NCI-H2227 (cell line): ENCODE results near the gene YAP1.

Experiments
- DNase-seq: peaks from one replicate; lab custom pipeline; 2025; ENCODE audit not compliant: unreplicated experiment; lab: John Stamatoyannopoulos, UW

YAP1 gene

DNA sequence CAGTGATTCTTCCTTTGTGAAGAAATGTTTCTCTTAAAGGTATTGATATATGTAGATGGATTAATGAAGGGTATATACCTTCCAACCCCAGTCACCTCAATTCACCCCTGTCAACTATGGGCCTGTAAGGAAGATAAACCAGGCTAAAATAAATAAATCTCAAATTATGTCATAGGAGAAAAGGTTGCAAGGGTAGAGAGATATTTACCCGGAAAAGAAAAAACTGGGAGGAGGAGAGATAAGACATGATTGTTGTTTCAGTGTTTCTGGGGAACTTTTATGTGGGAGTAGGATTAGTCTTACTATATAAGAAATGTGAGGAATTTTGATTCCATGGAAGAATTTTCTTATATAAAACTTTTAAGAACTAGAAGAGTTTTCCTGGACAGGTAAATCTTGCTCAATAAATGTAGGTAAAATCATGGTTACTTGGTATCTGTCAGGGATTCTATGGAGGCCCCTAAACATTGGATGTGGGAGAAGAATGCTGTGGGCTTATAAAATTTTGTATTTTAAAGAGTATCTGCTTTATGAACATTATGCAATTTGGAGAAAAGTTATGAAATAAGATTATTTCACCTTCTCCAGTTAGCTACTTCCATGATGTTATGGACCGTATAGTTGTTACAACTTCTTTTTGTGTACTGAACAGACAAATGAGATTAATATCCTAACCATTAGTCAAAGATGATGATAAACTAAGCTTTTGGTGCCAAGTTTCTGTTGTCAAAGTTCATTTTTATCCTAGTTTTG is 6.4 kb downstream of the YAP1 start:
- DNase-seq, result no peak

DNA sequence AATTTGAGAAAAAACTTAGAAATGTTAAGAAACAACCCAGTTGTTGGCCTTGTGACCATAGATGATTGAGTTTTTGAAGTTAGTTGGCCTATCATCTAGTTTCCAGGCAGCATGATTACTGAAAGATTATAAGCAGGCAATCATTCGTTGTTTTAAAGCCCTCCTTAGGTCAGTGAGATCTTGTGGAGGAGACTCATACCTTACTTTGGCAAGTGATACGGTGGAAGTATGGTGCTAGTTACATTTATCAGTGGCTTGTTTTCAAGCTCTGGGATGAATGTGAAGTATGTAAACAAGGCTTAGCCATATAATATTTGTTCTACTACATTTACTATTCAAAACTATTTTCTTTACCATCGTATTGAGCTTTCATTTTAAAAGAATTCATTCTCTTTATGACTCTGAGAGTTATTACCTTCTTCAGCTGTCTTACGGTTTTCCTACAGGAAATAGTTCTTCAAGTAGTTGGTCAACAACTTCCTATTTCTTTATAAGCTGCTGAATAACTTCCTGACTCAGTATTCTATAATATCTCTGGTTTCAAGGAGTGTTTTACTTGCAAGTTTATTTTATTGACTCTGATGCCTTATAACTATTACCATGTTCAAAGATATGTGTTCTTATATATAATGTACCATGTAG is 7.3 kb downstream of the YAP1 start:
- DNase-seq, result no peak

DNA sequence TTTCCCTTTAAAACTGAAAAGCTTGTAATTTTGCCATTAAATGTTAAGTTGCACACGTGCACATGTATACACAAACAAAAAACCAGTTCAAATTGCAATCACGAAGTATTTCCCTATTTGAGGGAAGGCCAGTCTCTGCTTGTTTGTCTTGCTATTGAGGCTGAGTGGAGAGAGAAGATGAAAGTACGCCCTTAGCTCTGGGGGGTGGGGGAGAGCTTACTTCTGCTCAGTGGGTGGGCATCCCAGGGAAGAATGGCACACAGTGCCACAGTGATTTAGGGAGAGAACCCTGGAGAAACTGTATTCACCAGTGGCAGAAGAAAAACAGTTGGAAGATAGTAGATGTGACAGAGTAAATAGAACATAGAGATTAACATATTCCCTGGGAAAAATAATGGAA is 8.7 kb downstream of the YAP1 start:
- DNase-seq, result no peak

DNA sequence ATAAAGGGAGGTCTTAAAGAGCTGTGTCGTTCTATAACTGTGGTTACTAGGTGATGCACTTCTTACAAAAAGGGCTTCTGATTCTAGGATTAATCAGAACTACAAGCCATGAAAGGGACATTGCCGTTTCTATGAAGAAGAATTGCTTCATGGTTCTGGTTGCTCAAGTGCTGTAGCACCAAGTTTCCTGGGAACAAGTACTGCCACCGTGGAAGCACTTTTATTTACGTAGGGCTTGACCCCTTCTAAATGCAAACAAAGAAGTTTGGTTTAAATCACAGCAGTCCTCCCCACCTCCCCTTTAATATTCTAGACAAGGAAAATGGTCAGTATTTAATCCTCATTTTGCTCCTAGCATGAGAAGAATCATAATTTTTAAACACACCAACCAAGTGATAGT is 9.8 kb downstream of the YAP1 start:
- DNase-seq, result no peak

DNA sequence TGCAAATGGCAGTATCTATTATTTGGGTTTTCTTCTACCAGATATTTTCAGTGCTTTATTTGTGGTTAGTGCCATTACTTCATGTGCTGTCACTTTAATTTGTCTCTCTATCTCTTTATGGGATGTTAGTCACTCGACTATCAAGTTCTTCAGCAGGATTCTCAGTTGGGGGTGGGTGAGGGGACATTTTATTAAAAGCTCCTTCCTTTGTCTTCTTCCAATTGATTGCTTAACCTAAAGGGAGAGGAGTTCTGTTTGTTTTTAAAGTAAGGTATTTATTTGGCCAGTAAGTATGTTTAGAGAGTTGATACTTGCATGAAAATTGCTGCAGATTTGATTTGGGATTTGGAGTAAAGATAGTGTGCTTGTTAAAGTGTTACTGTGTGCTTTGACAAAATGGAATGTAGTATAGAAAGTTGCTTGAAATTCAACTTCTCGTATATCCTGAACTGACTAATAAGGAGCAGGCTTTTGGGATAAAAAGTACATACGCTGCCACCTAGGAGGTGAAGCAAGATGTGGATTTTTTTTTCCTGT is 10.3 kb downstream of the YAP1 start:
- no peak for DNase-seq

DNA sequence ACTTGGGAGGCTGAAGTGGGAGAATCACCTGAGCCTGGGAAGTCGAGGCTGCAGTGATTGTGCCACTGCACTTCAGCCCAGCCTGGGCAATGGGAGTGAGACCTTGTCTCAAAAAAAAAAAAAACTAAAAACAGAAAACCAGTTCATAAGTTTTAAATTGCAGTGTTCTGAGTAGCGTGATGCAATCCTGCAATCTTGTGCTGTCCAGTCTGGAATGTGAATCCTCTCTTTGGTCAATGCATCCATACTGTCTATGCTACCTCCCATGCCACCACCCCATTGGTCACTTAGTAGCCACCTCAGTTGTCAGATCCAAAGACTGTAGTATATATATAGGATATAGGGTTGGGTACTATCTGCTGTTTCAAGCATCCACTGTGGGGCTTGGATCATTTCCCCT is 11.1 kb downstream of the YAP1 start:
- no peak for DNase-seq

DNA sequence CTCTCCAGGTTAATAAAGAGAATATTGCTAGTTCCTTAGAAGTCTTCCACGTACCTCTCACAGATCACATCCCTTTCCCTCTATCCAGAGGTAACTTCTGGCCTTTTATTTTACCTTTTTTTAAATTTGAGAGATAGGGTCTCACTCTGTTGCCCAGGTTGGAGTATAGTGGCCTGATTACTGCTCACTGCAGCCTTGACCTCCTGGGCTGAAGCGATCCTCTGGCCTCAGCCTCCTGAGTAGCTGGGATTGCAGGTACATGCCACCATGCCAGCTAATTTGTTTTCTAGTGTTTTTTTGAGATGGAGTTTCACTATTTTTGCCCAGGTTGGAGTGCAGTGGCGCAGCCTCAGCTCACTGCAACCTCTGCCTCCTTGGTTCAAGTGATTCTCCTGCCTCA is 24.4 kb downstream of the YAP1 start:
- DNase-seq, result no peak

DNA sequence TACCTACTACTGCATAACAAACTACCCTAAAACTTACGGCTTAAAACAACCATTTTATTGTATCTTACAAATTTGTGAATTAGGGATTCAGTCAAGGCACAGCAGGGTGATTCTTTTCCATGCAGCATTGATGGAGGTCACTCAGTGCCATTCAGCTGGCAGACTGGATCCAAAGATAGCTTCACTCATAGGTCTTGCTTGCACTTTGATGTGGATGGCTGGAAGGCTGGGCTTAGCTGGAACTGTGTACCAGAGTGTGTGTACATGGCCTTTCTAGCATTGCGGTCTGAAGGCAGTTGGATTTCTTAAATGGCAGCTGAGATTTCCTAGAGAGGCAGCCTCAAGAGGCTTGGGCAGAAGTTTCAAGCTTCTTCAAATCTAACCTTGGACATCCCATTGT is 25.0 kb downstream of the YAP1 start:
- no peak for DNase-seq

DNA sequence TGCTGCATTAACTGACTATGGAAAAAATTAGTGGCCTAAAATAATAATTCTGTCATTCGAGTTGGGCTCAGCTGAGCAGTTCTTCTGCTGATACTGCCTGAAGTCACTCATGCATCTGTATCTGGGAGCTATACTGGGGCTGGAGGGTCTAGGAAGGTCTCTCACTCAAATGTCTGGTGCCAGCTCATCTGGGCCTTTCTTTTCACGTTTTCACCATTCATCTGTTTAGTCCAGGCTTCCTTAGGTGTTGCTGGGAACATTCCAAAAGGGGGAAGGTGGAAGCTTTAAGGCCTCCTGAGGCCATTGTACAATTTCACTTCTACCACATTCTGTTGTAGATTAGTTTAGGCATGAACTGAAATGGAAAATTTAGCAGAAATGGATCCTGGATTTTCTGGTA is 28.0 kb downstream of the YAP1 start:
- no peak for DNase-seq

DNA sequence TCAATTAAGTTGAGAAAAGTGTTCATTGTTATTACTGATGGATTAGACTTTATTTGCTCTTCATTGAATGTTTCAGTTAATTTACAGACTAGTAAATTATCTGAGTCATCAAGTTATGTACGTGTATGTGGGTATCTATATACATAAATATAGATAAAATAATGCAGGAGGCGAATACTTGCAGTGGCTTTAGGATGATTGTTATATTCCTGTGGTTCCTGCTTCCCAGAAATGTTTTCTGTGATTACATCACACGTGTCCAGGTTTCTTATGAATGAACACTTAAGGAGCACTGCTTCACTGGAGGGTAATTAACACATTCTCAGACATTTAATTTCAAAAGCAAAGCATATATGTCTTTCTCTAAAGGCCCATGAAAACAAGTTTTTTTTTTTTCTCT is 28.4 kb downstream of the YAP1 start:
- DNase-seq, result no peak

DNA sequence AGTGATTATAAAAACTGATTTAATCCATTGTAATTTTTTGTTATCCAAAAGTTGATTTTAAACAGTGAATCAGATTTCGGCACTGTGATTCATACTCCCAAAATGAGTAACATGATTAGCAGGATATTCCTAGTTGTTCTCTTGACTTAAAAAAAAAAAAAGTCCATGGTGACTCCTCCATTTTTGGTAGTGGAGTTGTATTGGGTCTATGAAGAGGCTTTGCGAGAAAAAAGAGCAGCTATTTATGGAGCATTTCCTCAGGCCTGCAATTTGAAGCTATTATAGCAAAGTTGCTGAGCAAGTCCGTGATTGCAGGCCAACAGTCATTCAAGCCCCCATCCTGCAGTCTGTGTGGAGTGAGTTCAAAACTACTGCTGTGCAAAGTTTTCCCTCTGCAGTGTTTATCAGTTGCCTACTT is 28.8 kb downstream of the YAP1 start:
- no peak for DNase-seq

DNA sequence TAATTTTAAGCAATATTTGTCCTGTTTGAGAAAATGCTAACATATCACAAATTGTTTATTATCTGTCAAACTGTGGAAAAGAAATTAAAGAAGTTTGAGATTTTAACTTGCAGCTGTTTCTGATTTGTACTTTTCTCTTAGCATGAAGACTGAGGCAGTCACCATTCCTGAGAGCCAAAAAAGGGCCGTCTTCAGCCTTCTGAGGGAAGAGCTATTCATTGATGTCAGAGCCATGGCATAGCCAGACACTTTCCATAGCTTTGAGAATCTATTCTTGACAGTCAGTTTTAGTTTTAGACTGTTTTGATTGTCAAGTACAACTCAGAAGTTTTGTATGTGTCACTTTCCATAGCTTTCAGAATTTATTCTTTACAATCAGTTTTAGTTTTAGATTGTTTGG is 32.1 kb downstream of the YAP1 start:
- DNase-seq, result no peak

DNA sequence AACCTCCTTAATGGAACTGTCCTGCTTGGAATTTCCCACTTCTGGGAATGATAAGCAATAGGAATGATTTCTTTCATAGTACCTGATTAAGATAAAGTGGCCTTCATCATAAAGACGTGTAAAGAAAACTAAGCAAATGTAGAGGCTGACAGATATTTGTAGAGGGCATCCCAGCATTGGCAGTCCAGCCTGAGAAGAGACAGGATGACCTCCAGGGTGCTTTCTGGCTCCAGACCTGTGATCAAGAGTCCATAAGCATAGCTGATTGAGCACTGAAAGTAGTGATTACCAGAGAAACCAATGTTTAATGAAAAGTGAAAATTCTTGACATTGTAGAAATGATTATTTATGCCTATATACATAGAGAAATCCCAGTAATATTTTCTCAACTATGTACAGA is 33.6 kb downstream of the YAP1 start:
- no peak for DNase-seq

DNA sequence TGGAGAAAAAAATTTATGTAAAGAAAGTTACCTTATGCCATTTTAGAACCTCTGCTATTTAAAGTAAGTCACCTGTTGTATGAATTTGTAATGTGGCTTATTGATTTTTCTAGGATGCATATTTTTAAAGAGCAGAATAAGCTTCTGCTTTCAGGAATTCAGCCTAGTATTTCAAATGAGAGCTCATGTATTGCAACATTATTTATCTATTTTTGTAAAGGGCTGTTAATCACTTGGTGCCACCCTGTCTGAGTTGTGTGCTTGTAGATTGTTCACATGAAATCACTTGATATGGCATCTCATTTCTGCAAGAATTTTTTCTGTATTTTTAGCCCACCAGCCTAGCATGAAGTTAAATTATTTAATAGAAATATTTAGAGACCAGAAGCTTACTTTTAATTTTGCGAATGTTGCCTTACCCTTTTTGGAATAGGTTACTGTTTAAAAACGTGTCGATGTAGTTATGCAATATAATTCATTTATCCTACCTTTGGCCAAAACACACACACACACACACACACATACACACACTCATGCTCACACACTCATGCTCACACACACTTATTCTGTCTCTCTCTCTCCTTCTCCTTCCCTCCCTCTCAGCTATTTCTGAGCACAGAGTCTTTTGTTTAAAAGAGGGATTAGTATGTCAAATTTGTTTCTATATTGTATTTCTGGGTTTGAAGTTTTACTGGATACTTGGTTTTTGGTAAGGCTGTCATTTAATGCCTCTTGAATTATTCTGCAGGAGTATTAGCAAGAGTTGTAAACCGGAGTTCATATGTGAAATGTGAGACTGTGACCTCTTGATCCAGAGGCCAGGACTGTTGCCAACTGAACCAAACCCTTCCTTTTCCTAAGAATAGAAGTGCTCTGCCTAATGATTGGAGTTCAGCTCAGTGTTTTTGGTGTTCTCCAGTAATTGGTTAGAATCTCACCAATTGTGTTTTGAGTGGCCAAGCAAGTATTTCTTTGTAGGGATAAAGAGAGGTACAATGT is 34.4 kb downstream of the YAP1 start:
- no peak for DNase-seq

DNA sequence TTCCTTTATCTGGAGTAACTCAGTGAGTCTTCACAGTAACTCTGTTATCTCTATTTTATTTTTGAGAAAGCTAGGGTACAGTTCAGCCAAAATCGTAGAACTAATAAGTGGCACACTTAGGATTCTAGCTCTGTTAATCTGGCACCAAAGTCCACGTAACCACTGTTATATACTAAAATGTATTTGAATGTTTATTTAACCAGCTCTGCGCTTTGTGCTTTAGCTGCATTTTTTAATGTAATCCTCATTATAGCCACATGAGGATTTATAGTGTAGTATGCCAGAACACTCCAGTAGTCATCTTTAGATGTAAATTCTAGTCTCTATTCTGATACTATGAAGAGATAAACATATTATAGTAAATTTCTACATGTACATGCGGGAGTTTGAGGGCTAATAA is 36.8 kb downstream of the YAP1 start:
- DNase-seq, result no peak

DNA sequence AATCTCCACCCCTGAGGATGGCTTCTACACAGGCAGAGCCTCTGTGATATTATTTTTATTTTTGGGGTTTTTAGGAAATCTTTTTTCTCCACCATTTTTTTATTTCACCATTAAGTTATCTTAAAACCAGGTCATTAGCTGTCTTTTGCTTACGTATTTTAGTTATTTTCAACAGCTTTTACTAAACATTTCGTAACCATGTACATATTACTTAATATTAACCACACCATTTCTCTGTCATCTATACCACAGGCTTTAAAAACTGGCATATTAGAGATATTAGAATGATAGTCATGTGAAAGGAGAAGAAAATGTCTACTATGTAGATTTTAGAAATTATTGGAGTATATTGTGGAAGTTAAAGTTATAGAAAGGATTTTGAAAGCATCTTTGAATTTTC is 37.4 kb downstream of the YAP1 start:
- no peak for DNase-seq

DNA sequence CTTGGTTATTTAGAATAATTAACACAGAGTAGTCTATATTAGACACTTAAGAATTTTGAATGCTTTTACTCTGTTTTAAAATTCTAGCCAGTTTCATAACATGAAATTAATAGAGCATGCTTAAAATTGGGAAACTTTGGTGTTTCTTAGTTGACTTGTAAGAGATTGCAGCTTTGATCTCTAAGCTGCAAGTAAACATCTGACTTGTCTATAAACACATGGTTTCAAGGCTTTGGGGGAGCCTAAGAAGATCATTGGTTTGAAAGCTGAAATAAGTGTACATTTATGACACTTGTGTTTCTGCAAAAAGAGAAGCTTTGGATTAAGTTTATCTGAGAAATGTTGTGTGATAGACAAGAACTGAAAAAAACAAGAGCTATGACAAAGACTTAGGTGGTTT is 37.8 kb downstream of the YAP1 start:
- DNase-seq, result no peak

DNA sequence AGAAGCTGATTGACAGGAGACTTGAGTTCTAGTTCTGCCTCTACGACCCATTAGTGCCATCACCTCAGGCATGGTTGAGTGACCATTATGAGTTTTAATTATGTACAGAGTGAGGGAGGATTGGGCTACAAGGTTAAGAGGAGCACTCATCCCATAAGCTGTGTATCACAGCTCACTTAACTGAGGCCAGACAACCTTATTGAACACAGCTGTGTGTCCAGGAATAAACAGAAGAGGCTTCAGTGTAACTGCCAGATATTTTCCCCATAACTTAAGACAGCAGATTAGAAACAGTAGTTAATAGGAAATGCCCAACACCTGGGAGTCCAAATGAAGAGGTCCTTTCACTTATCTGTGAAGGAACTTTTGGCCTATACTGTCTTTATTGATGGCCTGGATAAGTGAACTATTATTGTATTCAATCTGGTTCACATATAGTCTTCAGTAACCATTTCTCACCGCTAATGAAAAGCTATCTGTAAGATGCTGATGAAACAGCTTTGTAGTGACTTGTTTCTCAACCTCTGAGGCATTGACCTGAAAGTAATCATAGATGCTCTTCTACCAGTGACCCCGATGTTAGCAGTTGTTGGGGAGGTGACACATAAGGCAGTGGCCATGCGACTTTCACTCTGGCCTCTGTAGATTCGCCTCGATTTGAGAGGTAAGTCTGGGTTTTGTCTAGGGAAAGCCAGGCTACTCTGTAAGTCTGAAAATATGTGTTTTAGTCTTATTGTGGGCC is 41.7 kb downstream of the YAP1 start:
- DNase-seq, result no peak

DNA sequence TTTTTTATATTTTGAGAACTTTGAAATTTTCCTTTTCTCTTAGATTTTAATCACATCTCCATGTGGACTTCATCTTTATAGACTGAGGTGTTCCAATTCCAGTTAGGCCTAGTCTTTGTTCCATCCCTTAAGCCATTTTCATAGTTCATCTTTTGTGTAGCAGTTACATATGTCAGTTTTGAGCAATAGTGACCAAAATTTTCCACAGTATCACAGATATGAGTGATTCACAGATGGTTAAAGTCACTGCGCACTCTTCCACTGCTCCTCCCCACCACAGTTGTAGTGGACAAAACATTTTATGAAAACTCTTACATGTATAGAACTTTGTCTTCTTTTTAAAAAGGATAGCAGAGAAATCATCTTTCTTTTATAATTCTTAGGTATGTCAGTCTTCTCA is 42.8 kb downstream of the YAP1 start:
- no peak for DNase-seq

DNA sequence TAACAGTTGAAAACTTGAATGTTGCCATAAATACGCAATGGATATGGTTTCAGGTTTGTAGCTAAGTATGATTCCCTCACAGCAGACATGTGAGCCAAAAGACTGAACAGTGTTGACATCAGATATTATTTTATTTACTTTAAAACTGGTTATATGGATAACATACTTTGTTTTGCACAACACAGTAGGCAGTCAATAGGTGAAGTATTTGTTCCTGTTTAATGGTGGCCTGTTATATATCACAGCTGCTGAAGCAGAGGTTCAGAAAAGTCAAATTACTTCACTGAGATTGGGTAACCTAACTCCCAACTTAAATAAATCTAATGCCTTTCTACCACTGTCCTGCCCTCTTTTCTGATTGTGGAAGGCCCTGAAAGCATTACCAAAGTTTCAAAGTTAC is 44.6 kb downstream of the YAP1 start:
- DNase-seq, result no peak

DNA sequence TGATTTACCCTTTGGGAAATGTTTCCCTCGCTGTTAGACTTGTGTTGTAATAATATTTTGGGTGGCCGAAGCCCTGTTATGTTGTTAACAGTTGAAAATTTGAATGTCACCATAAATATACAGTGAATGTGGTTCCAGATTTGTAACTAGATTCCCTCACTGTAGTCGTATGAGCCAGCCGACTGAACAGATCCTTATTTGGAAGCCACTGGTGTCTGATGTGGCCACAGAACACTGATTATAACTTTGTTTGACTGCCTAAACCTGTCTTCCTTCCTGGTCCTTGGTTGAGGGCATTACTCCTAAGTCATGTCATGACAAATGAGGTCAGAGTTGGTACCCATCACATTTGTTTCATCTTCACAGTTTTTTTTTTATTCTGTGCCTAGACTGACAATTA is 45.4 kb downstream of the YAP1 start:
- DNase-seq, result no peak
